Erythroblast (primary cell): ENCODE results near the gene PAPSS1.

Source experiments
- GATA1 ChIP-seq: IDR thresholded peaks from 2 replicates; pipeline ENCODE4 v1.6.1; 2011; ENCODE audit warnings: low read depth, mild to moderate bottlenecking, control low read depth, low read length, moderate library complexity
- POLR2A ChIP-seq: IDR thresholded peaks from 2 replicates; pipeline ENCODE4 v1.6.1; 2011; ENCODE audit warnings: mild to moderate bottlenecking, low read length

GRCh38 chr4:107721436-107722100 is 1.5 kb upstream of the PAPSS1 start:
- TF ChIP-seq POLR2A (no peak), GATA1 (no peak)
